ENCODE measurements around the gene ZC3H7A. TPM values are rescaled to one million over a fixed set of nuclear protein-coding genes. Genes with fewer than 3 reads are reported as not detected.

ZC3H7A gene
- total and polyA plus RNA-seq, 10 of the 15 experiments (the other 5 are each of a cell fraction or from before 2014, with no cell fraction given) = 46.3 to 188 (median 68.6) TPM

GRCh38 chr16:11743308-11744074, 53.6 kb downstream of the ZC3H7A start (continued):
- TF ChIP-seq CEBPB (IDR thresholded peaks at IDR 0.05; ENCODE audit: borderline replicate concordance in 1 of 2, low read depth in 2 of 2, low read length in 2 of 2) = no peak
- TF ChIP-seq ZBTB33 (IDR thresholded peaks at IDR 0.05) = no peak
- TF ChIP-seq JUND (IDR thresholded peaks at IDR 0.05; ENCODE audit: low read depth, low read length) = no peak
- no peak for TF ChIP-seq RELA (IDR thresholded peaks at IDR 0.05; ENCODE audit: borderline replicate concordance, partially characterized antibody)
- TF ChIP-seq NR2F1 (conservative IDR thresholded peaks at IDR 0.05) = peak; percentile 35; the same call in 1 of the 2 replicates
- TF ChIP-seq SIN3A (IDR thresholded peaks at IDR 0.05; ENCODE audit: low read depth, low read length) = no peak
- peak; percentile 21; the same call in 1 of the 2 replicates for TF ChIP-seq NFYB (IDR thresholded peaks at IDR 0.05; ENCODE audit: insufficient read depth, low read depth, low read length)
- no peak for TF ChIP-seq RUNX3 (IDR thresholded peaks at IDR 0.05; ENCODE audit: low read length)
- TF ChIP-seq SREBF1 (IDR thresholded peaks at IDR 0.05; ENCODE audit: low read length) = no peak
- TF ChIP-seq KAT2A (conservative IDR thresholded peaks at IDR 0.05; ENCODE audit: control insufficient read depth, low read depth, low read length) = no peak
- 0 out of 2 replicates have a peak, but pooled peaks have one; percentile 70 for TF ChIP-seq SMARCA5 (IDR thresholded peaks at IDR 0.05)
- TF ChIP-seq MYB (IDR thresholded peaks at IDR 0.05; ENCODE audit: borderline replicate concordance, low read depth, low read length) = no peak
- TF ChIP-seq WRNIP1 (IDR thresholded peaks at IDR 0.05; ENCODE audit: borderline replicate concordance, low read depth, low read length) = no peak
- peak; percentile 28; the same call in 1 of the 2 replicates for TF ChIP-seq RAD51 (IDR thresholded peaks at IDR 0.05)
- TF ChIP-seq TARDBP (IDR thresholded peaks at IDR 0.05; ENCODE audit: borderline replicate concordance) = no peak
- no peak for TF ChIP-seq CHD2 (IDR thresholded peaks at IDR 0.05; ENCODE audit: borderline replicate concordance, low read depth, low read length)
- TF ChIP-seq, protein P1, sequence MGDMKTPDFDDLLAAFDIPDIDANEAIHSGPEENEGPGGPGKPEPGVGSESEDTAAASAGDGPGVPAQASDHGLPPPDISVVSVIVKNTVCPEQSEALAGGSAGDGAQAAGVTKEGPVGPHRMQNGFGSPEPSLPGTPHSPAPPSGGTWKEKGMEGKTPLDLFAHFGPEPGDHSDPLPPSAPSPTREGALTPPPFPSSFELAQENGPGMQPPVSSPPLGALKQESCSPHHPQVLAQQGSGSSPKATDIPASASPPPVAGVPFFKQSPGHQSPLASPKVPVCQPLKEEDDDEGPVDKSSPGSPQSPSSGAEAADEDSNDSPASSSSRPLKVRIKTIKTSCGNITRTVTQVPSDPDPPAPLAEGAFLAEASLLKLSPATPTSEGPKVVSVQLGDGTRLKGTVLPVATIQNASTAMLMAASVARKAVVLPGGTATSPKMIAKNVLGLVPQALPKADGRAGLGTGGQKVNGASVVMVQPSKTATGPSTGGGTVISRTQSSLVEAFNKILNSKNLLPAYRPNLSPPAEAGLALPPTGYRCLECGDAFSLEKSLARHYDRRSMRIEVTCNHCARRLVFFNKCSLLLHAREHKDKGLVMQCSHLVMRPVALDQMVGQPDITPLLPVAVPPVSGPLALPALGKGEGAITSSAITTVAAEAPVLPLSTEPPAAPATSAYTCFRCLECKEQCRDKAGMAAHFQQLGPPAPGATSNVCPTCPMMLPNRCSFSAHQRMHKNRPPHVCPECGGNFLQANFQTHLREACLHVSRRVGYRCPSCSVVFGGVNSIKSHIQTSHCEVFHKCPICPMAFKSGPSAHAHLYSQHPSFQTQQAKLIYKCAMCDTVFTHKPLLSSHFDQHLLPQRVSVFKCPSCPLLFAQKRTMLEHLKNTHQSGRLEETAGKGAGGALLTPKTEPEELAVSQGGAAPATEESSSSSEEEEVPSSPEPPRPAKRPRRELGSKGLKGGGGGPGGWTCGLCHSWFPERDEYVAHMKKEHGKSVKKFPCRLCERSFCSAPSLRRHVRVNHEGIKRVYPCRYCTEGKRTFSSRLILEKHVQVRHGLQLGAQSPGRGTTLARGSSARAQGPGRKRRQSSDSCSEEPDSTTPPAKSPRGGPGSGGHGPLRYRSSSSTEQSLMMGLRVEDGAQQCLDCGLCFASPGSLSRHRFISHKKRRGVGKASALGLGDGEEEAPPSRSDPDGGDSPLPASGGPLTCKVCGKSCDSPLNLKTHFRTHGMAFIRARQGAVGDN (IDR thresholded peaks at IDR 0.05) = peak; percentile 96
- TF ChIP-seq ATF2 (IDR thresholded peaks at IDR 0.05; ENCODE audit: low read length) = no peak
- 0 out of 2 replicates have a peak, but pooled peaks have one; percentile 12 for TF ChIP-seq SMAD5 (IDR thresholded peaks at IDR 0.05; ENCODE audit: low read depth)
- TF ChIP-seq RELB (IDR thresholded peaks at IDR 0.05; ENCODE audit: low read depth) = 0 out of 2 replicates have a peak, but pooled peaks have one; percentile 29
- TF ChIP-seq TBL1XR1 (IDR thresholded peaks at IDR 0.05; ENCODE audit: low read depth, low read length) = no peak
